Type B pancreatic cell (in vitro differentiated cells): ENCODE data around the gene HEY2. TPM values are rescaled to one million over a fixed set of nuclear protein-coding genes. Genes with fewer than 3 reads are reported as not detected.

Source experiments
- DNase-seq: peaks from one replicate; pipeline ENCODE4 v3.0.0; 2021; ENCODE audit warnings: mixed read lengths; ENCODE audit not compliant: unreplicated experiment; ENCODE audit errors: extremely low spot score
- H3K27ac Mint-ChIP-seq: 2 replicates; pipeline ENCODE4 v1.8.0; 2021; ENCODE audit warnings: mild to moderate bottlenecking, mixed read lengths
- H3K27me3 Mint-ChIP-seq: 2 replicates; pipeline ENCODE4 v1.8.0; 2021; ENCODE audit warnings: mixed read lengths
- H3K36me3 Mint-ChIP-seq: 2 replicates; pipeline ENCODE4 v1.8.0; 2021; ENCODE audit warnings: mixed read lengths
- H3K4me1 Mint-ChIP-seq: one replicate; pipeline ENCODE4 v1.8.0; 2021; ENCODE audit warnings: mixed read lengths; ENCODE audit not compliant: unreplicated experiment
- H3K4me3 Mint-ChIP-seq: 2 replicates; pipeline ENCODE4 v1.8.0; 2021; ENCODE audit warnings: mild to moderate bottlenecking, mixed read lengths
- H3K9me3 Mint-ChIP-seq: 2 replicates; pipeline ENCODE4 v1.8.0; 2021; ENCODE audit warnings: mixed read lengths
- CTCF ChIP-seq: fragments of 200-600 bp; sonication (generic); conservative IDR thresholded peaks from 2 replicates; pipeline ENCODE4 v1.5.0; 2021; ENCODE audit warnings: antibody characterized with exemption, mild to moderate bottlenecking
- total RNA-seq: library from RNA; stranded (reverse); gene quantifications from 2 replicates; pipeline ENCODE4 v1.2.1, GENCODE V29; 2021; ENCODE audit warnings: low replicate concordance

Gene HEY2
- total RNA-seq, 1 donor from 2014 or later = 10.0 TPM

- peaks cover 10% of the 10 kb centered on the region for H3K4me1 Mint-ChIP-seq
- no peaks in the 10 kb centered on the region for H3K27me3 Mint-ChIP-seq
- H3K27ac Mint-ChIP-seq = no peak overlapping the region
- H3K9me3 Mint-ChIP-seq = peaks cover 7% of the 10 kb centered on the region
- H3K36me3 Mint-ChIP-seq = no peaks in the 10 kb centered on the region
- no peak for DNase-seq
- no peak for TF ChIP-seq CTCF
- H3K4me3 Mint-ChIP-seq = no peak overlapping the region
These were observed 22.2 kb upstream of the HEY2 start for GRCh38 chr6:125727216-125727615.

GRCh38 chr6:125728739-125729138 is 20.7 kb upstream of the HEY2 start:
- Mint-ChIP-seq H3K36me3 (no peaks in the 10 kb centered on the region), H3K4me1 (peaks cover 10% of the 10 kb centered on the region), H3K9me3 (no peaks in the 10 kb centered on the region), H3K27me3 (no peaks in the 10 kb centered on the region), H3K27ac (no peak overlapping the region), H3K4me3 (no peak overlapping the region)
- no peak for DNase-seq
- TF ChIP-seq CTCF = no peak

GRCh38 chr6:125729983-125730382 is 19.4 kb upstream of the HEY2 start:
- H3K36me3 Mint-ChIP-seq = no peaks in the 10 kb centered on the region
- DNase-seq = no peak
- no peaks in the 10 kb centered on the region for H3K27me3 Mint-ChIP-seq
- TF ChIP-seq CTCF = no peak
- no peaks in the 10 kb centered on the region for H3K9me3 Mint-ChIP-seq
- H3K4me1 Mint-ChIP-seq = peaks cover 10% of the 10 kb centered on the region
- no peak overlapping the region for H3K4me3 Mint-ChIP-seq
- H3K27ac Mint-ChIP-seq = no peak overlapping the region

DNA sequence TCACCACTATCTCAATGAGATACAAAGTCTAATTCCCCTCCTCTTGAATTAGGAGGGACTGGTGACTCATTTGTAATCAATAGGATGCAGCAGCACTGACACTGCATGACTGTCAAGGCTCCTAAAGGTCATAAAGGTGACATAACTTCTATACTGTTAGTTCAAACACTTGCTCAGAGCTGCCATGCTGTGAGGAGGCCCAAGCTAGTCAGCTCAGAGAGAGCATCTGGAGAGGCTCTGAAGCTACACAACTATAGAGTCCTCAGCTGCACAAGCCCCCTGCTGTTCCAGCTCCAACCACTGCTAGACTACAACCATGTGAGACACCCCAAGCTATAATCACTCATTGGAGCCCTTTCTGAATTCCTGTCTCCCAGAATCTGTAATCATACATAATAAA is 17.0 kb upstream of the HEY2 start:
- no peaks in the 10 kb centered on the region for H3K36me3 Mint-ChIP-seq
- TF ChIP-seq CTCF = no peak
- H3K4me1 Mint-ChIP-seq = peaks cover 10% of the 10 kb centered on the region
- no peaks in the 10 kb centered on the region for H3K27me3 Mint-ChIP-seq
- H3K4me3 Mint-ChIP-seq = no peak overlapping the region
- H3K27ac Mint-ChIP-seq = no peak overlapping the region
- DNase-seq = no peak
- no peaks in the 10 kb centered on the region for H3K9me3 Mint-ChIP-seq

GRCh38 chr6:125733516-125734300 is 15.7 kb upstream of the HEY2 start:
- no peak overlapping the region for H3K4me3 Mint-ChIP-seq
- no peak for TF ChIP-seq CTCF
- no peak for DNase-seq
- no peak overlapping the region for H3K27ac Mint-ChIP-seq
- H3K9me3 Mint-ChIP-seq = no peaks in the 10 kb centered on the region
- H3K27me3 Mint-ChIP-seq = no peaks in the 10 kb centered on the region
- no peaks in the 10 kb centered on the region for H3K36me3 Mint-ChIP-seq
- H3K4me1 Mint-ChIP-seq = peaks cover 7% of the 10 kb centered on the region
